Kidney (tissue), 14 donors: Measurements from ENCODE around the gene GPD1. TPM values are rescaled to one million over a fixed set of nuclear protein-coding genes. Genes with fewer than 3 reads are reported as not detected.
"Not testable (repeated sequence)": the region's sequence is repeated elsewhere in the genome, so short reads cannot be mapped to it uniquely, and the experiment has no call there.

Experiments
- DNase-seq, 5 donors: peaks; one replicate each; pipeline ENCODE4 v3.0.0-alpha.2; 2013 to 2020
- FAIRE-seq: peaks from 2 replicates; lab custom pipeline; 2012; peaks lifted over from hg19 to GRCh38; lab: Jason Lieb, UNC
- H3K27ac ChIP-seq, 2 donors: one replicate each; pipeline ENCODE4 v1.7.0; 2013; ENCODE audit warnings: low read depth in 2 of 2, low read length in 2 of 2, inconsistent platforms in 1 of 2
- H3K27me3 ChIP-seq: one replicate; pipeline ENCODE4 v1.7.1; 2013; ENCODE audit warnings: low read length, inconsistent platforms; ENCODE audit not compliant: control insufficient read depth, insufficient read depth
- H3K36me3 ChIP-seq, 3 donors: one replicate each; pipeline versions ENCODE4 v1.7.0 to v1.7.1; 2013; ENCODE audit warnings: low read length in 3 of 3, control low read depth in 1 of 3, inconsistent platforms in 1 of 3; ENCODE audit not compliant: insufficient read depth in 3 of 3, control insufficient read depth in 2 of 3
- H3K4me1 ChIP-seq, 3 donors: one replicate each; pipeline versions ENCODE4 v1.7.0 to v1.7.1; 2013; ENCODE audit warnings: low read length in 3 of 3, inconsistent platforms in 1 of 3, low read depth in 1 of 3; ENCODE audit not compliant: control insufficient read depth in 2 of 3, insufficient read depth in 2 of 3
- H3K4me3 ChIP-seq, 3 donors: one replicate each; pipeline versions ENCODE4 v1.7.0 to v1.8.1; 2013; ENCODE audit warnings: low read length in 3 of 3, control low read depth in 1 of 3, inconsistent platforms in 1 of 3
- H3K9ac ChIP-seq, 3 donors: one replicate each; pipeline versions ENCODE4 v1.7.0 to v1.7.1; 2013; ENCODE audit warnings: low read length in 3 of 3, control low read depth in 1 of 3, inconsistent platforms in 1 of 3
- H3K9me3 ChIP-seq, 3 donors: one replicate each; pipeline versions ENCODE4 v1.7.0 to v1.7.1; 2013; ENCODE audit warnings: low read length in 3 of 3, control low read depth in 1 of 3, inconsistent platforms in 1 of 3; ENCODE audit not compliant: control insufficient read depth in 2 of 3, insufficient read depth in 1 of 3
- intact Hi-C: fragments of 100-400 bp; cut with DNase I; formaldehyde crosslinking; loops from one replicate; pipeline ENCODE4 v1.11.1; 2022
- polyA plus RNA-seq: library from polyadenylated mRNA; stranded (reverse); fragments of 350-450 nt; fragmentation: Illumina TruSeq; extraction: RNeasy Lipid Tissue Mini Kit (QIAGEN cat#74804); gene quantifications from one replicate; pipeline ENCODE4 v1.2.3, GENCODE V29; 2014; ENCODE audit warnings: low read depth, low replicate concordance; ENCODE audit not compliant: insufficient read depth
- total RNA-seq: library from RNA; stranded (reverse); fragmentation: NEBNext Ultra II Directional; extraction: Animal tissue kit (Norgen Biotek cat#: 25700); gene quantifications from one replicate; pipeline ENCODE4 v1.2.1, GENCODE V29; 2021
- TF ChIP-seq, protein P1 (sequence below): IDR thresholded peaks from 3 replicates; pipeline ENCODE4 v1.5.1; 2012; ENCODE audit warnings: mild to moderate bottlenecking, moderate library complexity, borderline replicate concordance; ENCODE audit not compliant: insufficient read depth; ENCODE audit errors: extremely low read depth
- donor health status: control.
- donor health status: control.
- donor health status: control.
- donor health status: control.
- donor health status: control.
- donor health status: DM: yes; HTN: yes; CAD: no.
- donor health status: Normal renal cell carcinoma (clear cell type).

GPD1 gene
- total and polyA plus RNA-seq, 2 donors from 2014 or later = 15.1 to 139 TPM

DNA sequence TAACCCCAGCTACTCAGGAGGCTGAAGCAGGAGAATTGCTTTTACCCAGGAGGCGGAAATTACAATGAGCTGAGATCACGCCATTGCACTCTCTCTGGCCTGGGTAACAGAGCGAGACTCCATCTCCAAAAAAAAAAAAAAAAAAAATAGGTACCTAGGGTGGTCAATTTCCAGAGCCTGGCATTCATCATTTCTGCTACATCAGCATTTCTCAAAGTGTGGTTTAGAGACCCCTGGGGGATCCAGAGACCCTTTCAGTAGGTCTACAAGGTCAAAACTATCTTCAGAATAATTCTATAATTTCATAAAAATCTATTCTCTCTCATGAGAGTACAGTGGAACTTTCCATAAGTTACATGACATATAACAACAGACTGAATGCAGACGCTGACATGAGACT, 43.5 kb downstream of the GPD1 start:
- Histone ChIP-seq H3K27ac (no peak overlapping the region), H3K9ac (no peak overlapping the region), H3K4me1 (no peaks in the 10 kb centered on the region), H3K27me3 (no peaks in the 10 kb centered on the region), H3K4me3 (no peak overlapping the region), H3K36me3 (no peaks in the 10 kb centered on the region), H3K9me3 (no peaks in the 10 kb centered on the region)
- TF ChIP-seq, protein P1, sequence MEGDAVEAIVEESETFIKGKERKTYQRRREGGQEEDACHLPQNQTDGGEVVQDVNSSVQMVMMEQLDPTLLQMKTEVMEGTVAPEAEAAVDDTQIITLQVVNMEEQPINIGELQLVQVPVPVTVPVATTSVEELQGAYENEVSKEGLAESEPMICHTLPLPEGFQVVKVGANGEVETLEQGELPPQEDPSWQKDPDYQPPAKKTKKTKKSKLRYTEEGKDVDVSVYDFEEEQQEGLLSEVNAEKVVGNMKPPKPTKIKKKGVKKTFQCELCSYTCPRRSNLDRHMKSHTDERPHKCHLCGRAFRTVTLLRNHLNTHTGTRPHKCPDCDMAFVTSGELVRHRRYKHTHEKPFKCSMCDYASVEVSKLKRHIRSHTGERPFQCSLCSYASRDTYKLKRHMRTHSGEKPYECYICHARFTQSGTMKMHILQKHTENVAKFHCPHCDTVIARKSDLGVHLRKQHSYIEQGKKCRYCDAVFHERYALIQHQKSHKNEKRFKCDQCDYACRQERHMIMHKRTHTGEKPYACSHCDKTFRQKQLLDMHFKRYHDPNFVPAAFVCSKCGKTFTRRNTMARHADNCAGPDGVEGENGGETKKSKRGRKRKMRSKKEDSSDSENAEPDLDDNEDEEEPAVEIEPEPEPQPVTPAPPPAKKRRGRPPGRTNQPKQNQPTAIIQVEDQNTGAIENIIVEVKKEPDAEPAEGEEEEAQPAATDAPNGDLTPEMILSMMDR = no peak
- intact Hi-C loops = no loop called here
- no peak for DNase-seq
- no peak for FAIRE-seq

DNA sequence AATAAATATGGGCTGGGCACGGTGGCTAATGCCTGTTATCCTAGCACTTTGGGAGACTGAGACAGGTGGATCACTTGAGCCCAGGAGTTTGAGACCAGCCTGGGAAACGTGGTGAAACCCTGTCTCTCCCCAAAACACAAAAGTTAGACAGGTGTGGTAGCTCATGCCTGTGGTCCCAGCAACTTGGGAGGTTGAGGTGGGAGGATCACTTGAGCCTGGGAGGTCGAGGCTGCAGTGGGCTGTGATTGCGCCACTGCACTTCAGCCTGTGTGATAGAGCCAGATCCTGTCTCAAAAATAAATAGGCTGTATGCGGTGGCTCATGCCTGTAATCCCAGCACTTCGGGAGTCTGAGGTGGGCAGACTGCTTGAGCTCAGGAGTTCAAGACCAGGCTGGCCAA, 44.2 kb downstream of the GPD1 start:
- H3K27ac ChIP-seq, FAIRE-seq, H3K36me3 ChIP-seq, H3K9ac ChIP-seq, H3K4me3 ChIP-seq, H3K4me1 ChIP-seq, intact Hi-C loops, DNase-seq, H3K27me3 ChIP-seq, H3K9me3 ChIP-seq: not testable (repeated sequence)

DNA sequence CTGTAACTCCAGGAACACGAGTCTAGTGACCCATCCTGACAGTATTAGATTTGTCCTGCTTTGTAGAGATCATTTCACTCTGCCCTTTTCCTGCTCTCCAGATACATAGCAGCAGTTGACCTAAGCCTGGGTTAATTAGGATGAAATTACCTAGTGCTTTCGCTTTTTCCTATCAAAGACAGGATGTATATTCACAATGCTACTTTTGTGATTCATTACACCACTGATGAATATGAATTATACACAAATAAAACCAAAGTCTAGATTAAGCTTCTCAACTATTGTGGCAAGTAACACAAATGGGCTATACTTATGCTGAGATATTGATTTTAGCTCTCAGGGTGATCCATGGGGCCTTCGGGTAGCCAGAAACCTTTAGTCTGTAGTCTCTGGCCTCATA, 45.5 kb downstream of the GPD1 start:
- FAIRE-seq = no peak

DNA sequence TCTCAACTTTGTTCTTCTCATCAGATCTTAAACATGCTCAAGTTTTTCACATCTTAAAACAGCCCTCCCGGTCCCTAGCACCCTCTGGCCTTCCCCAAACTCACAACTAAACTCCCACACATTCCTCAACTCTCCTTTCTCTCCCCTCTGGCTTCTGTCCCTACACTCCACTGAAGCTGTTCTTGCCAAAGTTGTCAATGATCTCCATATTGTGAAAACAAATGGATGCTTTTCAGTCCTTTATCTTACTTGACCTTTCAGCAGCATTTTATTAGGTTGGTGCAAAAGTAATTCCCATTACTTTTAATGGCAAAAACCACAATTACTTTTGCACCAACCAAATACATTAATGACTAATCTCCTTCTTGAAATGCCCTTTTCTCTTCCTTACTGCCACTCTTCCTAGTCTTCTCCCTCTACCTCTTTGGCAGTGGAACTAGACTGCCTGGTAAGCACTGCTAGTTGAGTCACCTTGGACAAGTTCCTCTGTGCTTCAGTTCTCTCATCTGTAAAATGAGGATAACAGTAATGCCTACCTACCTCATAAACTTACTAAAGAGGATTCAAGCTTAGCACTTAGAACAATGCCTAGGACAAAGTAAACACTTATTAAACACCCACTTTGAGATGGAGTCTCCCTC, 47.4 kb downstream of the GPD1 start:
- DNase-seq = no peak
- H3K27ac ChIP-seq = no peak overlapping the region
- no peak for FAIRE-seq
- H3K36me3 ChIP-seq = no peaks in the 10 kb centered on the region
- H3K9me3 ChIP-seq = no peaks in the 10 kb centered on the region
- H3K9ac ChIP-seq = no peak overlapping the region
- no peaks in the 10 kb centered on the region for H3K4me1 ChIP-seq
- intact Hi-C loops = no loop called here
- TF ChIP-seq, protein P1 = no peak
- H3K4me3 ChIP-seq = no peak overlapping the region
- no peaks in the 10 kb centered on the region for H3K27me3 ChIP-seq

More for the DNA sequence above, 45.5 kb downstream of the GPD1 start:
- Histone ChIP-seq H3K9me3 (no peaks in the 10 kb centered on the region), H3K27me3 (no peaks in the 10 kb centered on the region), H3K4me1 (no peaks in the 10 kb centered on the region), H3K4me3 (no peak overlapping the region), H3K27ac (no peak overlapping the region), H3K36me3 (no peaks in the 10 kb centered on the region), H3K9ac (no peak overlapping the region)
- TF ChIP-seq, protein P1 = no peak
- intact Hi-C loops = no loop called here
- DNase-seq = no peak

DNA sequence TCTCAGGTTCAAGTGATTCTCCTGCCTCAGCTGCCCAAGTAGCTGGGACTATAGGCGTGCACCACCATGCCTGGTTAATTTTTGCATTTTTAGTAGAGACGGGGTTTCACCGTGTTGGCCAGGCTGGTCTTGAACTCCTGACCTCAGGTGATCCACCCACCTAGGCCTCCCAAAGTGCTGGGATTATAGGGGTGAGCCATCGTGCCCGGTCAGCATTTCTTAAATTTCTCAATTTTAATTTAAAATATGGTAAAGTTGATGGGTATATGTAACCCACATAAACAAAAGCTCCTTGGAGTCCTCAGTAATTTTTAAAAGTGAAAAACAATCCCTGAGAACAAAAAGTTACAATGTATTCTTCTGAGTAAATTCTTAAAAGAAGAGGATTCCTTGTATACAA, 51.1 kb downstream of the GPD1 start:
- H3K9me3 ChIP-seq, FAIRE-seq, H3K9ac ChIP-seq, H3K27me3 ChIP-seq, DNase-seq, H3K27ac ChIP-seq, H3K36me3 ChIP-seq, intact Hi-C loops, H3K4me3 ChIP-seq, H3K4me1 ChIP-seq: not testable (repeated sequence)
